Trophoblast cell (in vitro differentiated cells and primary cell): ENCODE measurements around the gene LHX1.

Experiments
- DNase-seq, 2 donors: peaks; one replicate each; pipeline ENCODE4 v3.0.0-alpha.2; 2016
- H2AFZ ChIP-seq: 2 replicates; pipeline ENCODE4 v1.6.1; 2013; ENCODE audit warnings: low read length, moderate library complexity, mild to moderate bottlenecking; ENCODE audit not compliant: insufficient read depth, poor library complexity
- H2AK5ac ChIP-seq: 2 replicates; pipeline ENCODE4 v1.6.1; 2013; ENCODE audit warnings: mild to moderate bottlenecking, low read length
- H2BK120ac ChIP-seq: 2 replicates; pipeline ENCODE4 v1.6.1; 2013; ENCODE audit warnings: low read length, mild to moderate bottlenecking, moderate library complexity; ENCODE audit not compliant: insufficient read depth, poor library complexity
- H2BK12ac ChIP-seq: 2 replicates; pipeline ENCODE4 v1.6.1; 2013; ENCODE audit warnings: mild to moderate bottlenecking, low read length, moderate library complexity
- H2BK5ac ChIP-seq: 2 replicates; pipeline ENCODE4 v1.6.1; 2013; ENCODE audit warnings: low read length, low read depth, moderate library complexity, mild to moderate bottlenecking; ENCODE audit not compliant: poor library complexity
- H3K14ac ChIP-seq: 2 replicates; pipeline ENCODE4 v1.6.1; 2013; ENCODE audit warnings: mild to moderate bottlenecking, low read length
- H3K18ac ChIP-seq: 2 replicates; pipeline ENCODE4 v1.6.1; 2013; ENCODE audit warnings: mild to moderate bottlenecking, low read length
- H3K23ac ChIP-seq: 2 replicates; pipeline ENCODE4 v1.6.1; 2013; ENCODE audit warnings: low read length
- H3K27ac ChIP-seq: 2 replicates; pipeline ENCODE4 v1.5.1; 2013; ENCODE audit warnings: low read depth, mild to moderate bottlenecking, inconsistent platforms, low read length, moderate library complexity
- H3K27me3 ChIP-seq: 2 replicates; pipeline ENCODE4 v1.6.1; 2013; ENCODE audit warnings: inconsistent platforms, mild to moderate bottlenecking, low read length, moderate library complexity; ENCODE audit not compliant: insufficient read depth
- H3K36me3 ChIP-seq, 2 experiments: 1 replicate in 1 of 2; 2 replicates in 1 of 2; pipeline ENCODE4 v1.6.1; 2013; ENCODE audit warnings: low read length in 2 of 2, mild to moderate bottlenecking in 2 of 2, moderate library complexity in 1 of 2; ENCODE audit not compliant: insufficient read depth in 2 of 2, control insufficient read depth in 1 of 2
- H3K4ac ChIP-seq: 2 replicates; pipeline ENCODE4 v1.6.1; 2013; ENCODE audit warnings: low read depth, mild to moderate bottlenecking, low read length, moderate library complexity
- H3K4me1 ChIP-seq, 2 experiments: 1 replicate in 1 of 2; 2 replicates in 1 of 2; pipeline ENCODE4 v1.6.1; 2013; ENCODE audit warnings: low read length in 2 of 2, mild to moderate bottlenecking in 2 of 2, moderate library complexity in 1 of 2; ENCODE audit not compliant: insufficient read depth in 2 of 2, control insufficient read depth in 1 of 2
- H3K4me2 ChIP-seq: 2 replicates; pipeline ENCODE4 v1.6.1; 2013; ENCODE audit warnings: inconsistent platforms, mild to moderate bottlenecking, low read length, moderate library complexity
- H3K4me3 ChIP-seq: 2 replicates; pipeline ENCODE4 v1.5.1; 2013; ENCODE audit warnings: mild to moderate bottlenecking, low read depth, low read length, inconsistent platforms
- H3K79me1 ChIP-seq: one replicate; pipeline ENCODE4 v1.6.1; 2013; ENCODE audit warnings: low read length
- H3K79me2 ChIP-seq: 2 replicates; pipeline ENCODE4 v1.6.1; 2013; ENCODE audit warnings: low read length, mild to moderate bottlenecking; ENCODE audit not compliant: control insufficient read depth, insufficient read depth, poor library complexity
- H3K9ac ChIP-seq: 2 replicates; pipeline ENCODE4 v1.6.1; 2013; ENCODE audit warnings: mild to moderate bottlenecking, low read length
- H3K9me3 ChIP-seq: 2 replicates; pipeline ENCODE4 v1.6.1; 2013; ENCODE audit warnings: low read depth, mild to moderate bottlenecking, control low read depth, inconsistent platforms, low read length; ENCODE audit not compliant: insufficient read depth
- H4K12ac ChIP-seq: 2 replicates; pipeline ENCODE4 v1.6.1; 2013; ENCODE audit warnings: low read depth, mild to moderate bottlenecking, low read length, moderate library complexity
- H4K8ac ChIP-seq: 2 replicates; pipeline ENCODE4 v1.6.1; 2013; ENCODE audit warnings: low read depth, mild to moderate bottlenecking, low read length, moderate library complexity
- H4K91ac ChIP-seq: one replicate; pipeline ENCODE4 v1.6.1; 2013; ENCODE audit warnings: low read depth, mild to moderate bottlenecking, low read length, moderate library complexity
- WGBS: extraction: QIAGEN DNeasy Blood & Tissue Kit; methylation state at CpG from one replicate; pipeline ENCODE4 v1.1.7; 2013; ENCODE audit warnings: missing lambda C conversion rate; ENCODE audit not compliant: insufficient read length, insufficient coverage; ENCODE audit errors: extremely low coverage; 5-methylcytosine and 5-hydroxymethylcytosine counted together

Gene LHX1

DNA sequence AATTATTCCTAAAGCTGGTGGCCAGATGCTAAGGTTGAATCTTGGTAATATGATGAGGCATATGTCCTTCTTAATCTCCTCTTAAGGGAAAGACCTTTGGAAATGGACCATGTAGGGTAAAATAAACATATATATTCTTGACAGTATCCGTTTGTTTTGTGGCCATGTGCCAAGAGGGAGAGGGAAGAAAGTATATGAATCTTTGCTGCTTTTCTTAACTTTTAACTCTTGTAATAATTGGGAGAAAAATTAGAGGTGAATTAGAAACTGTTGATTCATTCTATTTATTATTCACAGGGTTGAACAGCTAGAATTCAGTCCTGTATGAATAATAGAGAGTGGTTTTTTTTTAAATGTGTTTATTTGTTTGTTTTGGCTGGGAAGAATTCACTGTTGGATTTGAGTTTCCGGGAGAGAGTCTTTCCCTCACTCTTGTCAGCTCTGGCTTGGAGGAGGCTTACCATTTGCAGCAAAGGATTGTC, 43.0 kb downstream of the LHX1 start:
- H3K79me1 ChIP-seq = no peaks in the 10 kb centered on the region
- no peak overlapping the region for H3K4me2 ChIP-seq
- no peak overlapping the region for H3K18ac ChIP-seq
- no peaks in the 10 kb centered on the region for H3K79me2 ChIP-seq
- H3K9ac ChIP-seq = no peak overlapping the region
- H2BK5ac ChIP-seq = no peak overlapping the region
- H2AK5ac ChIP-seq = no peak overlapping the region
- H3K4me3 ChIP-seq = no peak overlapping the region
- WGBS = 100% methylated on average over 1 of the region's 2 CpGs
- peaks cover 0 to 1% of the 10 kb centered on the region in 2 experiments for H3K36me3 ChIP-seq
- no peak for DNase-seq
- H3K27ac ChIP-seq = no peak overlapping the region
- H4K8ac ChIP-seq = no peak overlapping the region
- H3K9me3 ChIP-seq = no peaks in the 10 kb centered on the region
- H3K4me1 ChIP-seq = no peaks in the 10 kb centered on the region
- H3K4ac ChIP-seq = no peak overlapping the region
- no peak overlapping the region for H2BK12ac ChIP-seq
- H2BK120ac ChIP-seq = no peak overlapping the region
- H3K23ac ChIP-seq = no peak overlapping the region
- H3K14ac ChIP-seq = no peak overlapping the region
- no peak overlapping the region for H2AFZ ChIP-seq
- H4K12ac ChIP-seq = no peak overlapping the region
- H4K91ac ChIP-seq = no peak overlapping the region
- H3K27me3 ChIP-seq = no peaks in the 10 kb centered on the region

DNA sequence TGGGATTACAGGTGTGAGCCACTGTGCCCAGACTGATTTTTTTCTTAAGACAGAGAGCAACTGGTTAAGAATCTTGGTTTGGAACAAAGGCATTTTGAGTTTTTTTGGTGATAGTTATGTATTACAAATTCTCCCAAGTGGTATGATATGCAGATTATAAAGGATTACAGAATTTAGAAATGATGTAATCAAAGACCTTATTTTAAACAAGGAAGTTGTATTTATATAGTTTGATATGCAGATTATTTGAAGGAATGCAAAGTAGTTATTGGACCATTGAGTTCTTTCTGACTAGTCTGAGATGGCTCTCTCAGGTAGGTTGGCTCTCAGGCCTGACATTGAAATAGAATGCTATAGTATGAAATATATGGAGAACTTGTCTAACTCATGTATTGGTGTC, 46.3 kb downstream of the LHX1 start:
- DNase-seq = no peak
- no peaks in the 10 kb centered on the region for H3K79me1 ChIP-seq
- no peak overlapping the region for H3K14ac ChIP-seq

DNA sequence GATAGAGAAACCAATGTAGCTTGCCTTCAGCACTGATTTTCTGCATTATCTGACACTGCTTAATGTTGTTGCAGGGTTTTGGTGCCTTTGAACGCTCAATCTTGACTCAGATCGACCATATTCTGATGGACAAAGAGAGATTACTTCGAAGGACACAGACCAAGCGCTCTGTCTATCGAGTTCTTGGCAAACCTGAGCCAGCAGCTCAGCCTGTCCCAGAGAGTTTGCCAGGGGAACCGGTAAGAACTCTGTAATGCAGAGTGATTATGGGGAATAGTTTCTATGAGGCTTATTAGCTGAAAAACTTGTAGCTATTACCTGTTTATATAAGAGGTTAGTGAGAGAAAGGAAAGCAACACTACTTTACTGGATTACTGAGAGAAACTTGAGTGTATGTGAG, 51.9 kb downstream of the LHX1 start:
- no peak overlapping the region for H2AK5ac ChIP-seq

More for the DNA sequence above, 46.3 kb downstream of the LHX1 start:
- no peak overlapping the region for H2BK12ac ChIP-seq
- H3K27me3 ChIP-seq = no peaks in the 10 kb centered on the region
- no peak overlapping the region for H2BK120ac ChIP-seq
- H3K4me1 ChIP-seq = no peaks in the 10 kb centered on the region
- no peaks in the 10 kb centered on the region for H3K79me2 ChIP-seq
- peaks cover 3 to 7% of the 10 kb centered on the region in 2 experiments for H3K36me3 ChIP-seq
- H2AFZ ChIP-seq = no peak overlapping the region
- no peak overlapping the region for H4K91ac ChIP-seq
- no peak overlapping the region for H3K9ac ChIP-seq
- no peak overlapping the region for H4K12ac ChIP-seq
- no peak overlapping the region for H2AK5ac ChIP-seq
- H3K27ac ChIP-seq = no peak overlapping the region
- no peaks in the 10 kb centered on the region for H3K9me3 ChIP-seq
- H4K8ac ChIP-seq = no peak overlapping the region
- H3K18ac ChIP-seq = no peak overlapping the region
- no peak overlapping the region for H3K4me3 ChIP-seq
- no peak overlapping the region for H3K4ac ChIP-seq
- H3K23ac ChIP-seq = no peak overlapping the region
- H3K4me2 ChIP-seq = no peak overlapping the region
- no peak overlapping the region for H2BK5ac ChIP-seq

DNA sequence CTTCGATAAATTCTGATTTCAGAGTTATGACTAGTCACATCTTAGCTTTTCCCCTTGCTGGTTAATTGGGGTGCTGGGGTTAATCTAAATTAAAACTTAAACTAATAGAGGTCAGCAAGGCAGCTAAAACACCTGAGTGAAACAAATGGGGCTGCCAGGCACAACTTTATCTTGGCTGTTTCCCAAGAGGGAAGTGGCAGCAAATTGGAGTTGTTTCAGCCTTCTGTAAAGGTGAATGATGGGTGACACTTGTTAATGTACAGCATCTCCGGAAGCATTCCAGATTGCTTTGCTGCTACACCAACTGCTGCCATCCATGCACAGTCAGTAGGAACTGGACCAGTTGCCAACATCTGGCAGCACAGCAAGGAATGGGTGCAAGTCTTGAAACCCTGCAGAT, 55.4 kb downstream of the LHX1 start:
- Histone ChIP-seq H3K4me1 (no peaks in the 10 kb centered on the region), H3K36me3 (peaks cover 15 to 21% of the 10 kb centered on the region in 2 experiments), H2BK12ac (no peak overlapping the region), H3K79me1 (no peaks in the 10 kb centered on the region), H2BK120ac (no peak overlapping the region), H3K9ac (peak overlapping the region; percentile 66), H2AFZ (no peak overlapping the region), H2BK5ac (no peak overlapping the region), H4K91ac (no peak overlapping the region), H3K9me3 (no peaks in the 10 kb centered on the region), H3K18ac (no peak overlapping the region), H3K23ac (no peak overlapping the region), H3K79me2 (no peaks in the 10 kb centered on the region), H3K14ac (no peak overlapping the region), H3K27ac (no peak overlapping the region), H3K4me3 (no peak overlapping the region), H3K4me2 (no peak overlapping the region), H3K27me3 (no peaks in the 10 kb centered on the region), H4K12ac (no peak overlapping the region), H2AK5ac (no peak overlapping the region), H3K4ac (no peak overlapping the region), H4K8ac (no peak overlapping the region)
- WGBS = no CpG with 5 or more reads among the region's 2 CpGs
- DNase-seq = no peak

More for the DNA sequence above, 51.9 kb downstream of the LHX1 start:
- no peak overlapping the region for H2AFZ ChIP-seq
- H3K18ac ChIP-seq = no peak overlapping the region
- H4K12ac ChIP-seq = no peak overlapping the region
- H3K27me3 ChIP-seq = no peaks in the 10 kb centered on the region
- H4K8ac ChIP-seq = no peak overlapping the region
- WGBS = no CpG with 5 or more reads among the region's 6 CpGs
- no peak for DNase-seq
- no peak overlapping the region for H3K23ac ChIP-seq
- H3K4me2 ChIP-seq = no peak overlapping the region
- no peak overlapping the region for H3K4ac ChIP-seq
- H3K27ac ChIP-seq = no peak overlapping the region
- H4K91ac ChIP-seq = no peak overlapping the region
- H2BK5ac ChIP-seq = no peak overlapping the region
- no peaks in the 10 kb centered on the region for H3K79me1 ChIP-seq
- no peak overlapping the region for H3K4me3 ChIP-seq
- H3K9me3 ChIP-seq = no peaks in the 10 kb centered on the region
- no peaks in the 10 kb centered on the region for H3K79me2 ChIP-seq
- no peaks in the 10 kb centered on the region for H3K4me1 ChIP-seq
- no peak overlapping the region for H3K14ac ChIP-seq
- H3K36me3 ChIP-seq = peaks cover 10 to 13% of the 10 kb centered on the region in 2 experiments
- H2BK12ac ChIP-seq = no peak overlapping the region
- no peak overlapping the region for H3K9ac ChIP-seq
- H2BK120ac ChIP-seq = no peak overlapping the region
